Ovary (tissue), 3 donors: ENCODE measurements around the gene MAGT1.

Experiments
- POLR2A ChIP-seq: fragments of 450-650 bp; IDR thresholded peaks from one replicate; pipeline ENCODE4 v1.6.1; 2017; ENCODE audit warnings: antibody characterized with exemption, mild to moderate bottlenecking, moderate library complexity
- TF ChIP-seq, protein P1 (sequence below), 3 donors: fragments of 450-650 bp in 2 of 3; fragments of 200-600 bp in 1 of 3; IDR thresholded peaks; one replicate each; pipeline versions ENCODE4 v1.5.1 to v1.8.0; 2016 to 2022; ENCODE audit warnings: antibody characterized with exemption in 3 of 3, mild to moderate bottlenecking in 1 of 3
- donor health status: DM: no; HTN: no; CAD: no.

DNA sequence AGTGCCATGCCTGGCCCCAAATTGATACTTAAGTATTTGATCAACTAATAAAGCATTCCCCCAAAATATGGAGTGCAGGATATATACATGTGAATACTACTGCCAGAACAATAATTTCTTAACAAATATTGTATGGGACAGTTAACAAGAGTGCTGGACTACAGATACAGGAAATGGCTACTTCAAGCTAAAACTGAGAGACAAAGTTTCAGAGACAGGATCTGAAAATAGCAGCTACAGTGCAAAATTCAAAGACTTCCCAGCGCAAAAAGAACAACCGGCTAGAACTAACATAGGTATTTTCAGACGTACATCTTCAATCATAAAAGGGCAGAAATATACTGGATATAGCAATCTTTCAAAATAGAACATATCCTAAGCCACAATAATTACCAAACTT is 115.5 kb downstream of the MAGT1 start:
- TF ChIP-seq, protein P1, sequence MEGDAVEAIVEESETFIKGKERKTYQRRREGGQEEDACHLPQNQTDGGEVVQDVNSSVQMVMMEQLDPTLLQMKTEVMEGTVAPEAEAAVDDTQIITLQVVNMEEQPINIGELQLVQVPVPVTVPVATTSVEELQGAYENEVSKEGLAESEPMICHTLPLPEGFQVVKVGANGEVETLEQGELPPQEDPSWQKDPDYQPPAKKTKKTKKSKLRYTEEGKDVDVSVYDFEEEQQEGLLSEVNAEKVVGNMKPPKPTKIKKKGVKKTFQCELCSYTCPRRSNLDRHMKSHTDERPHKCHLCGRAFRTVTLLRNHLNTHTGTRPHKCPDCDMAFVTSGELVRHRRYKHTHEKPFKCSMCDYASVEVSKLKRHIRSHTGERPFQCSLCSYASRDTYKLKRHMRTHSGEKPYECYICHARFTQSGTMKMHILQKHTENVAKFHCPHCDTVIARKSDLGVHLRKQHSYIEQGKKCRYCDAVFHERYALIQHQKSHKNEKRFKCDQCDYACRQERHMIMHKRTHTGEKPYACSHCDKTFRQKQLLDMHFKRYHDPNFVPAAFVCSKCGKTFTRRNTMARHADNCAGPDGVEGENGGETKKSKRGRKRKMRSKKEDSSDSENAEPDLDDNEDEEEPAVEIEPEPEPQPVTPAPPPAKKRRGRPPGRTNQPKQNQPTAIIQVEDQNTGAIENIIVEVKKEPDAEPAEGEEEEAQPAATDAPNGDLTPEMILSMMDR (IDR thresholded peaks at IDR 0.05) = no peak
- no peak for TF ChIP-seq POLR2A
